Stimulated activated CD4-positive, alpha-beta T cell treated with anti-CD3 and anti-CD28 coated beads, Interleukin-1b, Interleukin-23, amount 100 ng/mL, for 24 hours (primary cell): ENCODE measurements around the gene SDHAF2.
"Not testable (repeated sequence)": the region's sequence is repeated elsewhere in the genome, so short reads cannot be mapped to it uniquely, and the experiment has no call there.

Experiments used
- DNase-seq, 4 experiments: peaks; one replicate each; pipeline ENCODE4 v3.0.0-alpha.2; 2020; ENCODE audit warnings: low read depth in 4 of 4, low spot score in 1 of 4

Gene SDHAF2

DNA sequence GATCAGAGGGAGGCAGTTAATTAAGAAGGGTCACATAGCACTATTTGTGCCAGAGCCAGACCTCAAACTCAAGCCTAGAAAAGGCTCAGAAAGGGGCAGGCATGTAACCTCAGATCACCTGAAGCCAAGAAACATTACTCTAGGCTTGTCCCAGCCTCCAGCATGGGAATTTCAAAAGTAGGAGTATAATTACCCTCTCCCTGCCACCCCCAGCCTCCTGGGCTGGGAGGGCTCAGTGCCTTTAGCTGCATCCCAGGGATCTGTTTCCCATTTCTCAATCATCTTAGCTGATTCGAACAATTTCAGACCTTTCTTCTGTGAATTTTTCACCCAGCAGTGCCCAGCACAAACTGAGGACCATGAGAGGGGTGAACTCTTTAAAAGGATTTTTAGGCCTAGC, 45.5 kb downstream of the SDHAF2 start:
- DNase-seq, result no peak

DNA sequence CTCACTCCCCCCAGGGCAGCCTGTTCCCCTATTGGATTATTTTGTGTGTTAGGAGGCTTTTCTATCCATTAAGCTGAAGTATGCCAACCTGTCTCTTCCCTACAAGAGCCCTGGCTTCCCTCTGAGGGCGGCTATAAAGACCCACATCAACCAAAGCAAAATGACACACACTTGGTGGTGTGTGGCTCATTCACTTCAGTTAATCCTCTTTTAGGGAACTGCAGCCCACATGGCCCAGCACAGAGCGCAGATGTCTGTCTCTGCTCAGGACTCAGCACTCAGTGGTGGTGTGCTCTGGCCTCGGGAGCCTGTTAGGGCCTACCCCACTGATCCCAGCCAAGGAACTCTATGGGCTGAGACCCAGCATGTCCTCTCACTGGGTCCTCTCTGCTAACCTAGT, 46.4 kb downstream of the SDHAF2 start:
- DNase-seq, result no peak

DNA sequence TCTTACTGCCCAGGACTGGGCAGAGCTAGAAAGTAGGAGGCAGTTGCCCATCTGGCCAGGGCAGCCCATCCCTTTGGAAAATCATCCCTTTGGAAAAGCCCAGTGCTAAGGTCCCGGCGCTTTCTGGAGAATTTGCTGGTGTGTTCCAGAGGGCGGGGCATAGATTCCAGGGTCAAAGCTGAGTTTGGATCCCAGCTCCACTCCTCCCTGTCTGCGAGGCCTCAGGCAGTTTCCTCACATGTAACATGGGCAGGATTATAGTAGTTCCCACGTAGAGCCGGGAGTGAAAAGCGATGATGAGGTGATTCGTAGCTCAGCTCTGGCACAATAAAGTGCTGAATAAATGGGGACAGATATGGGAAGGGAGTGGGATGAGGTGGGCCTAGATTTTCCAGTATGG, 47.2 kb downstream of the SDHAF2 start:
- DNase-seq, result no peak

DNA sequence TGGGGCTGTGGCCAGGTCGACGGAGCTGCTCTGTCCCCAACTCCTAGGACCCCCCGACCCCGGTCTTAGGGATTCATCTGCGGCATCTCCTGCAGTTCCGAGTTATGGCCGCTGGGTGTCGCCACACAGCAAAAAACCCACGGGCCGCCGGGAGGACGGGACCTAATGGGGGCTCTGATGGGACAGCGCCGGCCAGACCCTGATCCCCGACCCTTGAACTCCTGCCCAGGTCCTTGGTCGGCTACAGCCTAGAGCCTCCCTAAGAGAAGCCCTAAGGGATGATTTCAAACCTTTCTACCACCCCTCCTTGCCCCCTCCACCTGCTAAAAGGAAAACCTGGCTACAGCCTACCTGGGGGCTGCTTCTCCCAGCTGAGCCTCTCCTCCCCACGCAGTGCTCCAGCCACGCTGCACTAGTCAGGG, 47.8 kb downstream of the SDHAF2 start:
- DNase-seq, result peak; percentile 4 to 44 (median 33)

DNA sequence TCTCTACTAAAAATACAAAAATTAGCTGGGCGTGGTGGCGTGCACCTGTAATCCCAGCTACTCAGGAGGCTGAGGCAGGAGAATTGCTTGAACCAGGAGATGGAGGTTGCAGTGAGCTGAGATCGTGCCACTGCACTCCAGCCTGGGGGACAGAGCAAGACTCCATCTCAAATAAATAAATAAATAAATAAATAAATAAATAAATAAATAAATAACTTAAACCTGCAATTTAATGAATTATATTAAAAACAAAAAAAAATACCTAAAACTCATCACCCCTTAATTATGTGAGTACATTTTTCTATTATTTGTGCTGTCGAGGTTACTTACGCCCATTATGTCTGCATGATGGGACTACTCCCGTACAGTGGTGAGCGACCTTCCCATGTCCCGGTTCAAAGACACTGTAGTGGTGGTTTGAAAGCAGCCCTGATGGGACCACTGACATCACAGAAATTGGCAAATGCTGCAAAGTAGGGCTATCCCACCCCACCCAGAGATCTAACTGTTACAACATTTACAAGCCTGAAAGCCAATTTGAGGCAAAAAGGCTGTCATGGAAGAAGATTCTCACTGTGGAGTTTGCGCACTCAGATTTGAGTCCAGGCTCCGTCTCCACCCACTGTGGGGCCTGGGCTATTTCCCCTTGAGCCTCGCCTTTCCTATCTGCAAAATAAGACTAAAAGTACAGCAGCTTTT, 49.6 kb downstream of the SDHAF2 start:
- not testable (repeated sequence) for DNase-seq

DNA sequence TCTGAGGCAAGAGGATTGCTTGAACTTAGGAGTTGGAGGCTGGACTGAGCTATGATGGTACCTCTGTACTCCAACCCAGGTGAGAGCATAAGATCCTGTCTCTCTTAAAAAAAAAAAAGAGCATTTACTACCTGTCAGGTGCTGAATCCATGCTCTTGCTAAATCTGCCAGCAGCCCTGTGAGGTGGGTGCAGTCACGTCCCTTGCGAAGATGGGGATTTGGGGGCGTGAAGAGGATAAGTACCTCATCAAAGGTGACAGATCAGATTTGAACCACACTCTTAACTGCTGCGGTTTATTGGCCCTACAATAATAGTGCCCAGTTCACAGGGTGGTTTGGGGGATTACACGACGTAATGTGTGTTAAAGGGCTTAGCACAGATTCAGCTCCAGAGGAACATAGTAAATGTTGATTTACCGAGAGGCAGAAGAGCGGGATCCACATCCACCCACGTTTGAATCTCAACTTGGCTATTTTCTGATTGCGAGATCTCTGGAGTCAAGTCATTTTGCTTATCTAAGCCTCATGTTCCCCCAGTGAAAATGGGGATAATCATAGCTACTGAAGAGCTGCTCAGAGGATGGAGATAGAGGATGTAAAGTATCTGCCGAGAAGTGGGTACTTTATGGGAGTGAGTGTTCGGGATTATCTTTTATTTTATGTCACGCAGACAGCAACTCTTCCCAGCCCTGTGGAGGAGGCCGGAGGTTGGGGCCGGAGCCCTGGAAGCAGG, 50.5 kb downstream of the SDHAF2 start:
- no peak for DNase-seq

DNA sequence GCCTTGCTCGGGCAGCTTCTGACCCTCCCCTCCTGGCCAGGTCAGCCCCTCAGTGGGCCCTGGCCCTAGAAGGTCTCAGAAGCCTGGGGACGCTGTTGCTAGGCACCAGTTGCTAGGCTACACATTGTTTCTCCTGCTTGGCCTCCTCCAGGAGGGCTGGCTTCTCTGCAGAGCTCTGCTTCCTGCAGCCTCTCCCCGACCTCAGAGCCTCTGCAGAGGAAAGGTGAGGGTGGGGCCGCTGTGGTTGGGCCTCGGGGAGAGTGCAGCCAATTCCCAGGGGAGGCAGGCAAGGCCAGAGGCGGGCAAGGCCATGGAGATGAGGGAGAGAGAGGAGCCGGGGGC, 51.0 kb downstream of the SDHAF2 start:
- DNase-seq, result no peak

DNA sequence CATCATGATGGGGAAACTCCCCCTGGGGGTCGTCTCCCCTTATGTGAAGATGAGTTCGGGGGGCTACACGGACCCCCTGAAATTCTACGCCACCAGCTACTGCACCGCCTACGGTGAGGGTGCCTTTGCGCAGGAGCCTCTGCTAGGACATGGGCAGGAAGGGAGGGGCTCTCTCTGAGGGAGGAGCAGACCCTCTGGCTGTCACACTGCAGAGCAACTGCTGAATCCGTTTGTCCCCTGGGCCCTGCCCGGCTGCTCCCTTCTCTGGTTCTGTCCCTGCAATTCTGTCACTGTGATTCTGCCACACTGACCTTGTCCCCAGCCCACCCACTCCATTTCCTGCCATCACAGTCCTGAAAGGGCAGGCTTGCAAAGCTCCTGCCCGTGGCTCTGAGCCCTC, 51.9 kb downstream of the SDHAF2 start:
- DNase-seq, result no peak

DNA sequence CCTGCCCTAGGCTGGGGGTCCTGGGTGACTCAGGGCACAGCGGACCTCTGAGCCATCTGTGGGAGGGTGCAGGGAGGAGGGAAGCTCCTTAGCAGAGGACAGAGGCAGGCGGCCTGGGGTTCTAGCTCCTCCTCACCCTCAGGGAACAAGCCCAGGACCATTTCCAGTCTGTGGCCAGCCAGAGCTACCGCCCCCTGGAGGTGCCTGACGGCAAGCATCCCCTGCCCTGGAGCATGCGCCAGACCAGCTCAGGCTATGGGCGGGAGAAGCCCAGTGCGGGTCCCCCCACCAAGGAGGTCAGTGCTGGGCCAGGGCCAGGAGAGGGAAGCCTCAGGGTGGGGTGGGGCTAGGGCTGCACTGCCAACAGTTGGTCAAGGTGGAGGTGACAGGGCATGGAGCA, 52.6 kb downstream of the SDHAF2 start:
- DNase-seq, result peak in 2 of 4 experiments; percentile 9 to 16

DNA sequence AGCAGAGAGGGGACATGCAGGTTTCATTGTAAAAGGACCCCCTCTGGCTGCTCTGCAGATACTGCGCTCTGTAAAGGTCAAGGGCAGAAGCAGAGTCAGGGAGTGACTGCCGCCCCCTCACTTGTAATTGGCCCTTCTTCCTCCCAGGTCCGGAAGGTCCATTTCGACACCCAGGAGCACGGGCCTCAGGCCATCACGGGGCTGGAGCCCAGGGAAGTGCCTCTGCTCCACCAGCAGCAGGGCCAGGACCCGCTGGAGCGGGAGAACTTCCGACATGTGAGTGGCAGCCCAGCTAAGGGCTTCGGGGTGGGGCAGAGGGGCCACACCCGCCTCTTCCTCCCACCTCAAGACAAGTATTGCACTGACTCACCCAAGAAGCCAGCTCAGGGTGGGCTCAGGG, 54.6 kb downstream of the SDHAF2 start:
- no peak for DNase-seq

DNA sequence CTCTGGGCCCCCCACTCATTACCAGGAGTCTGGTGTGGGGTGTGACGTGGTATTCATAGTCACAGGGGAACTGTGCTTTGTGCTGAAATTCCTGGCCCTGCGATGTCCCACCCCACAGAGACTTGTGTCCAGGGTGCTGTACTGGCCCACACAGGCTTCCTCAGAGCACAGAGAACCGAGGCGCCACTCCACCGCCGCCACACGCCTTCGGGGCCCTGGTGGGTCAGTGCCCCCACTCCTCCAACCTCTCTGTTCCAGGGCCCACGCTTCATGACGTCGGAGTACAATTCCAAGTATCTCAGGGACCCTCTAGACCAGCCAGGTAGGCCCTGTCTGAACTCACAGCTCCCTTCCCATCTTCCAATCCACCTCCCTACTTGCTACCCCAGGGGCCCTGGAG, 55.2 kb downstream of the SDHAF2 start:
- no peak for DNase-seq

DNA sequence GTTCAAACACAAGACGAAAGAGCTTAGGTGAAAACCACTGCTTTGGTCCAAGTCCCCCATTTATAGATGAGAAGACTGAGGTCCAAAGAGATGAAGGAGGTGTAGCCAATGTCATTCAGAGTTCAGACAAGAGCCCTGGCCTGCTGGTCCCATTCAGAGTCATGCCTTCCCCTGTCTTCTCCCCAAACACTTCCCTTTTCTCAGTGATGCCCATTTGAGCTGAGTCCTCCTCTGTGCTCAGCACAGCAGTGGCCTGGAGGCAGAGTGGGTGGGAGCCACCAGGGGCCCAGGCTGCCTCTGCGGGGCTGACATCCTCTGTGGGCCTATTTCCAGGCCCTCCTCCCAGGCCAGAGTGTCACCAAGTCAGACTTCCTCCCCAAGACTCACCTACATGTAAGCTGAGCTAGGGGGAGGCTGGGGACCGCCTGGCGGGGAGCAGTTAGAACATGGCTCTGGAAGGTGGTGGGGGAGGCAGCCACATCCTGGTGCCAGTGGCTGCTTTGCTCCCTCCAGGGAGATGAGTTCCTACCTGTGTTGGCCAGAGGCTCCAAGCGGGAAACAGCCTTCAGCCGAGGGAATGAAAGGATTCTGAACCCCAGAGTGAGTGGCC, 56.2 kb downstream of the SDHAF2 start:
- DNase-seq, result no peak

DNA sequence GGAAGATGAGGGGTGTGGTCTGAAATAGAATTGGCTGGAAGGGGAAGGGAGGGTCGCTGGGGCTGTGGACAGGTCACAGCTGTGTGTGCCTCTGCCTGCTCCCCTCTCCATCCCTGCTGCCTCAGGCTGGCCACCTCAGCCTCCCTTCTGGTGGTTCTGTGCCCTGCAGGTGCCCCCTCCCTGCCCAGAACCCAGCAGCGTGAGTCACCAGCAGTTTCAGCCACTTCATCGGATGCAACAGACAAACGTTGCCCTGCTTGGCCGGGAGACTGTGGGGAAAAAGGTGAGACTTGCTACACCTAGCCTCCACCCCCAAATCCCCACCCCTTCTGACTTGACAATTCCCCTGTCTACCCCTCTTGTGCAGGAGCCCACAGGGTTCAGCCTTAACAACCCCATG, 56.9 kb downstream of the SDHAF2 start:
- no peak for DNase-seq

DNA sequence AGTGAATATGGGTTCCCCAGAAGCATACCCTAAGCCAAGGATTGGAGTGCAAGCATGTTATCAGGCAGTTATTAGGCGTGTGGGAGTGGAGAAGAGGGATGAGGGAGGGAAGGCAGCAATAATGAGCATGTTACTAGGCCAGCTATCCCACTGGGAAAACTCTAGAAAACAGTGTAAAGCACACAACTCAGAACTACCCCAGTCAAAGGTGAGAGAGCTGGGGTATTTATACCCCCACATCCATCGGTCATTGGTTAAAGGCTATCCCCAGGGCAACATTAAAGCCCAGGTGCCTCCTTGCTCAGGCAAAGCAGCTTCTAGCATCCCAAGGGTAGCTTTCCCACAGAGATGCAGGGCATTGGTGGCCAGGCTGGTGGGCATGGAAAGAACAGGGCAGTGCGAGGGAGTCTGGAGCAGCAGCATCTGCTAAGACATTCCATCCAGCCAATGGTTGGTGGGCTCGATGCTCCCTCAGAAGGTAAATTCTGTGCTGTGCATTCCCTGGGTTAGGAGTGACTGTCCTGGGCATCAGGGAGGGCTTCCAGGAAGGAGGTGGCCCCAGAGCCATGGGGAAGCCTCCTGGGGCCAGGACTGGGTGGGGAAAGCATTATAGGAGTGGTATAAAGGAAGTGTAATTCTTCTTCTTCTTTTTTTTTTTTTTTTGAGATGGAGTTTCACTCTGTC, 57.6 kb downstream of the SDHAF2 start:
- DNase-seq, result no peak

DNA sequence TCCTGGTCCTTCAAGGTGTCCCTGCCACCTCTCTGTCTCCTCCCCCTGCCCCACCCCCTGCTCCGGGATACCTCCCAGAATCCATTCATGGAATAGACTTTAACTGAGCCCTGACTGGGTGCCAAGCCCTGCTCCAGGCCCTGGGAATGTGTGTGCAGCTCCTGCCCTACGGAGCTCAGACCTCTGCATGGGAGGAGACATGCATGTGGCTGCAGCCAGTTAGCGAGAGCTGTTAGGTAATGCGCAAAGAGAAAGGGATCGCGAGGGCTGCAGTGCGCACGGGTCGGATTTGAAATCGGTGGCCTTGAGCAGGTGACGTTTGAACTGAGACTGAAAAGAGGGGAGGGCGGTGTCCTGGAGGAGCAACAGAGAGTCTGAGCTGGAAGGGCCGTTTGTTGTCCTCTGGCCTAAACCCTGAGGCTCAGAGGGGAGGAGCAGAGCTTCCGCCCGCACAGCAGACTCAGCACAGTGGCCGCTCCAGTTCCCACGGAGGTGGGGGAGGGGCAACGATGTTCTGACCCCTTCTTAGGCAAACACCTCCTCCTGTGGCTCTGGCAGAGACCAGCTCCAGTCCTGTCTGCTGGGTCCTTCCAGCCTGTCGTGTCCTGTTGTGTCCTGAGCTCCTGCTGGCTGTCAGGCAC, 58.8 kb downstream of the SDHAF2 start:
- no peak for DNase-seq

DNA sequence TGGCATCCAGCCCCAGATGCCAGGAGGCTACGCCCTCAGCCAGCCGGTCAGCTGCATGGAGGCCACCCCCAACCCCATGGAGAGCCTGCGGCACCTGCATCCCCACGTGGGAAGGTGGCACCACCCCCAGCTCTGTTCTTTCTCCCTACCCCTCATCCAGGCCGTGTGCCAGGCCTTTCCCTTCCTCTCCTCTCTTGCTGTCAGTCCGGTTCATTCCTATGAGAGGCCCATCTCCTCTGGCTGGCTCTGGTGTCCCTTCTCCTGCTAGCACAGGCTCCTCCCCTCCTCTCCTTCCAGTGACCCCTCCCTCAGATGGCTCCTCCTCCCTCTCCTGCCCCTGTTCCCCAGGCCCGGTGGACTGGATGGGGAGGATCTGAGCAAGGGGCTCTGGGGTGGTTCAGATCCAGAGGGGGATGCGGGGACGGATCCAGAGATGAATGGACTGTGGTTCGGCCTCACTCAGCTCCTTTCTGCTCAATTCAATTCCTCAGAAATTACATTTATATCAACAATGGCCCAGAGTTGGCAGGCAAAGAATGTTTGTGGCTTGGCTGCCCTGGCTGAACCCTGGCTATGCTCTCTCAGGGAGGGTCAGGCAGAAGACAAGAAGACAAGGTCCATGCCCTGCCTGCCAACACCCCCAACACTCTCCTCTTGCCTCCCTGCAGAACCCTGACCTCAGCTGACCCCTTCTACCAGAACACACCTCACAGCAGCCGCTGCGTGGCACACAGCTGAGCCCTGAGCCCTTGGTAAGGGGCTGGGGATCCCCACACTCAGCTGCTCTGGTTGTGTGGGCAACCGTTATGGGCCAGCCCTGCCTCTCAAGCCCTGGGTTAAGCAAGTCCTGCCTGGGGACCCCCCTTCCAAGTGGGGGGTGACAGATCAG, 60.2 kb downstream of the SDHAF2 start:
- no peak for DNase-seq

DNA sequence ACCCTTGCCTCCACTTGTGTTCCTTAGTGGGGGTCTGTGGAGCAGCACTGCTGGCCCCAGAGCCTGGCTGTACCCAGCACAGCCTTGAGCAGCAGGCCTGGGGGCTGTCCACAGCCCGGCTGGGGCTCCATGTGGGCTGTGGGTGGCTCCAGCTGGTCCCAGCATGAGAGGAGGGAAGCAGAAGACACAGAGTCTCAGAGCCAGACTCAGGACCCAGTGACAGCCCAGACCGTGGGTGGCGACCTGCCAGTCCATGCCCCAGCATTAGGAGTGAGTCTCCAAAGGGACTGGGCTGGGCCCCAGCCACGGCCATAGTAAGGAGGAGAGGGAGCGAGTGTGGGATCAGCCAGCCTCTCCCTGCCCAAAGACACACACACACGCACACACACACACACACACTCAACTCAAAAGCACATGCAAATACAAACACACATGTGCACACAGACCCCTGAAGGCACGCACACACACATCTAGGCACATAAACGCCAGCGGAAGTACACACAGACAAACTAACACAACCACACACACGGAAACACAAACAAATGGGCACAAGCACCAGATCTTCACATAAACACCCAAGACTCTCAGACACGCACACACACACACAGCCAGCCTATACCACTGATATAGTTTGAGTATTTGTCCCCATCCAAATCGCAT, 61.9 kb downstream of the SDHAF2 start:
- no peak for DNase-seq

DNA sequence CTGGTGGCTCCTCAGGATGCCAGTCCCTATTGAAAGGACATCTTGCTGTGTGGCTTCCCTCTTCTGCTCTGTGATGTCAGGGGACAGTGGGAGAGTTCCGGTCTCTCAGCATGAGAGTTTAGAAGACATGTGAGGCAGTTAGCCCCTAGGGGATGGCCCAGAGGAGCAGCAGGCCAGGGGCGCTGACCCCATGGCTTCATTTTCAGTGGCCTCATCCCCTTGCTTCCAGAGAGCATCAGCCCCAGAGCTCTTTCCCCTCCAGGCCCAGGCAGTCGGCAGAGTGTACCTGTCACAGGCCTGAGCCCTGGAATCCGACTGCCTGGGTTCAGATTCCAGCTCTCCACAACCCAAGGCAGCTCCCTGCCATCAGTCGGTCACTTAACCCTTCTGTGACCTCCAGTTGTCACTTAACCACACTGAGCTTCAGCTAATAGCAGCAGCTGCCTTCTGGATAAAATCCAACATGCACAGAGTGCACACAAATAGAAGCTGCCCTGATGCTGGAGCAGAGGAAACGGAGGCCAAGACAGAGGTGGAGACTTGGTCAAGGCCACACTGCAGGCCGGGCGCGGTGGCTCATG, 64.5 kb downstream of the SDHAF2 start:
- DNase-seq, result no peak

DNA sequence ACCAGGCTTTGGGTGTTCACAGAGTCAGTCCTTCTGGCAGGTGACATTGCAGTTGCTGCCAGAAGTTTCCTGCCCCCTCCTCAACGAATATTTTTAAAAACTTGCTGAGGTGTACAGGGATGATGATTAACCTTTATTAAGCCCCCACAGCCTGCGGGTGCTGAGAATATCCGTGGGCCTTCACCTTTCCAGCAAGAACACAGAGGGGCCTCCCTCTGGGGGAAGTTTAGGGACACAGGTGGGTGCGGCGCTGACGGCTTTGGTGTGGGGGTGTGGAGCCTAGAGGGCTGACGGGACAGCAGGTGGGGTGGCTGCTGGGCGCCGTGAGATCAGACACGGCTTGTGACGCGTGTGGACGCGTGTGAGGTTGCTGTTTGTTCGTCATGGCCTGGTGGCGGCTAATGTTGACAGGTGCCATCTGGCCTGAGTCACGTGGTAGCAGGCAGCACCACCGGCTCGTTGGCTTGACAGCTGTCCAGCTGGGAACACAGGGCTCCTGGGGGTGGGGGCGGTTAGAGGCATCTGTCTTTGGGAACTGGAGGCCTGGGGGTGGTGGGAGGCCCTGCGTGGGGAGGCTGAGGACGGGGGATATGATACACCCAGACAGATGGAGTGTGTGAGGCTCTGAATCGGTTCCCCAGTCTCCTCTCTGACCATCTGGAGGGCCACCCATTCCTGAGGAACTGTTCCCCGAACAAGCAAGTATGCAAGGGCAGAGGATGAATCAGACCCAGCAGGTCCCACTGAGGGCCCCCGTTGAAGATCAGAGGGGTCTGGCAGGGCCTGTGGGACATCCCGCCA, 66.1 kb downstream of the SDHAF2 start:
- DNase-seq, result no peak
